Heart left ventricle (tissue), 16 donors: Measurements from ENCODE around the gene ECHS1. TPM values are rescaled to one million over a fixed set of nuclear protein-coding genes. Genes with fewer than 3 reads are reported as not detected.
"Not testable (repeated sequence)": the region's sequence is repeated elsewhere in the genome, so short reads cannot be mapped to it uniquely, and the experiment has no call there.

Source experiments
- ATAC-seq, 4 donors: fragments of 200-7000 bp; cut with Tn5 transposase; one replicate each; pipeline ENCODE4 v1.9.1; 2020 to 2022; ENCODE audit warnings: moderate library complexity in 4 of 4, mild to moderate bottlenecking in 3 of 4, moderate number of reproducible peaks in 1 of 4
- DNase-seq, 5 donors: peaks; one replicate each; pipeline ENCODE4 v3.0.0-alpha.2; 2020
- H3K27ac ChIP-seq, 12 donors: fragments of 200-600 bp; sonication (generic) in 4 of 12; one replicate each; pipeline versions ENCODE4 v1.5.0 to v1.8.0; 2016 to 2022; ENCODE audit warnings: mild to moderate bottlenecking in 2 of 12
- H3K27me3 ChIP-seq, 9 donors: fragments of 200-600 bp; sonication (generic) in 2 of 9; one replicate each; pipeline versions ENCODE4 v1.5.1 to v1.8.0; 2016 to 2022; ENCODE audit warnings: mild to moderate bottlenecking in 3 of 9
- H3K36me3 ChIP-seq, 9 donors: fragments of 200-600 bp; sonication (generic) in 2 of 9; one replicate each; pipeline versions ENCODE4 v1.5.0 to v1.8.0; 2018 to 2022; ENCODE audit warnings: mild to moderate bottlenecking in 2 of 9
- H3K4me1 ChIP-seq, 12 donors: fragments of 200-600 bp; sonication (generic) in 4 of 12; one replicate each; pipeline versions ENCODE4 v1.5.0 to v1.8.0; 2016 to 2022; ENCODE audit warnings: mild to moderate bottlenecking in 3 of 12
- H3K4me3 ChIP-seq, 12 donors: fragments of 200-600 bp; sonication (generic) in 4 of 12; one replicate each; pipeline versions ENCODE4 v1.5.0 to v1.8.0; 2017 to 2022; ENCODE audit warnings: mild to moderate bottlenecking in 9 of 12, moderate library complexity in 4 of 12
- H3K9me3 ChIP-seq, 12 donors: fragments of 200-600 bp; sonication (generic) in 4 of 12; one replicate each; pipeline versions ENCODE4 v1.5.0 to v1.8.0; 2016 to 2022; ENCODE audit warnings: mild to moderate bottlenecking in 1 of 12
- CTCF ChIP-seq, 12 donors: fragments of 200-600 bp; sonication (generic) in 4 of 12; IDR thresholded peaks; one replicate each; pipeline versions ENCODE4 v1.5.0 to v1.8.0; 2018 to 2022; ENCODE audit warnings: antibody characterized with exemption in 12 of 12, mild to moderate bottlenecking in 5 of 12
- POLR2A ChIP-seq, 2 donors: fragments of 450-650 bp; IDR thresholded peaks; one replicate each; pipeline ENCODE4 v1.6.1; 2017; ENCODE audit warnings: antibody characterized with exemption in 2 of 2, mild to moderate bottlenecking in 2 of 2, moderate library complexity in 2 of 2
- WGBS, 4 donors: extraction: QIAGEN DNeasy Blood & Tissue Kit in 2 of 4; methylation state at CpG; one replicate each; pipeline versions ENCODE4 v1.1.5 to v1.1.7; 2013 to 2018; 5-methylcytosine and 5-hydroxymethylcytosine counted together
- intact Hi-C, 10 donors: fragments of 100-400 bp; cut with DNase I; formaldehyde crosslinking; loops; one replicate each; pipeline versions ENCODE4 v1.11.1 to v1.14.2; 2022
- polyA plus RNA-seq, 2 donors: library from polyadenylated mRNA; stranded (reverse); fragments of 200-250 nt; gene quantifications; one replicate each; pipeline ENCODE4 v1.2.3, GENCODE V29; 2013
- total RNA-seq, 9 donors: library from RNA; depleted of rRNA in 2 of 9; stranded (reverse); fragments of >200 nt in 2 of 9; fragmentation: NEBNext Ultra II Directional in 3 of 9; extraction: Animal tissue kit (Norgen Biotek cat#: 25700) in 3 of 9; gene quantifications; one replicate each; pipeline versions ENCODE4 v1.1.0 to v1.2.4, GENCODE V29; 2016 to 2023
- donor health status: ischemic (EF 13 %, LVEDD 7.1; RV severe dilation, severe dysfunction).
- donor health status: healthy with polysubstance abuse.
- donor health status: DM: no; HTN: yes; CAD: no.
- donor health status: DM: no; HTN: no; CAD: no.
- donor health status: ischemic (EF 25% LVEDD 6.9; RV normal size, moderate dysfunction).
- donor health status: ischemic (EF 25% LVEDD 5.7; RV mildly dilated, moderate dysfunction).
- donor health status: healthy.
- donor health status: DM: yes; HTN: yes; CAD: no.
- donor health status: ischemic (EF 35%, LVEDD 5.7; RV mildly dilated, moderate dysfunction).
- donor health status: nonischemic (EF 11% LVEDD 7.7; RV severe dilation, severe dysfunction).
- donor health status: DM: yes; HTN: yes; CAD: no.
- donor health status: PGD.
- donor health status: ischemic (EF 29% LVEDD 5.4; RV normal size, mild dysfunction).
- donor health status: nonischemic (EF 23%, LVEDD 6.1; RV moderate dilation, normal function).

The ECHS1 gene
- total and polyA plus RNA-seq, 11 donors = 132 to 303 (median 201) TPM

GRCh38 chr10:133325440-133326222, 47.5 kb downstream of the ECHS1 start:
- DNase-seq (peak in 1 of 5 donors; percentile 26), ATAC-seq (peak in 1 of 4 donors; percentile 21)
- Histone ChIP-seq H3K4me3 (peak overlapping the region; percentile 9 to 52 (median 41)), H3K4me1 (peaks cover 0 to 29% (median 14%) of the 10 kb centered on the region in 12 donors), H3K27ac (no peak overlapping the region), H3K36me3 (no peaks in the 10 kb centered on the region), H3K27me3 (peaks cover 42 to 55% (median 50%) of the 10 kb centered on the region in 9 donors), H3K9me3 (peaks cover 0 to 4% (median 0%) of the 10 kb centered on the region in 12 donors)
- 1 to 2% (median 2%) methylated on average over 25 to 91 of the region's 91 CpGs for WGBS, 4 donors
- intact Hi-C loops = loop anchor here in 8 of 10 donors (5.0 to 10.0 kb wide), 4 partner anchors 192 to 282 kb away; partner anchors contain the start of gene CYP2E1 (in 1 of the 8)
- no peak for TF ChIP-seq POLR2A (IDR thresholded peaks at IDR 0.05)
- TF ChIP-seq CTCF (IDR thresholded peaks at IDR 0.05) = no peak

- peak in 1 of 4 donors; percentile 2 for ATAC-seq
- H3K9me3 ChIP-seq = peaks cover 0 to 4% (median 0%) of the 10 kb centered on the region in 12 donors
- H3K27me3 ChIP-seq = peaks cover 42 to 54% (median 50%) of the 10 kb centered on the region in 9 donors
- peaks cover 0 to 26% (median 13%) of the 10 kb centered on the region in 12 donors for H3K4me1 ChIP-seq
- intact Hi-C loops = loop anchor here in 8 of 10 donors (5.0 to 10.0 kb wide), 4 partner anchors 192 to 282 kb away; partner anchors contain the start of gene CYP2E1 (in 1 of the 8)
- TF ChIP-seq POLR2A (IDR thresholded peaks at IDR 0.05) (no peak), CTCF (IDR thresholded peaks at IDR 0.05) (no peak)
- peak overlapping the region in 7 of 12 donors; percentile 31 to 52 (median 41) for H3K4me3 ChIP-seq
- H3K36me3 ChIP-seq = no peaks in the 10 kb centered on the region
- no peak overlapping the region for H3K27ac ChIP-seq
- 21 to 28% (median 25%) methylated on average over 8 to 20 of the region's 20 CpGs for WGBS, 4 donors
- peak in 1 of 5 donors; percentile 18 for DNase-seq
Observed at GRCh38 chr10:133324857-133325260, 48.3 kb downstream of the ECHS1 start.

- Histone ChIP-seq H3K27me3 (peaks cover 40 to 53% (median 47%) of the 10 kb centered on the region in 9 donors), H3K36me3 (no peaks in the 10 kb centered on the region), H3K4me3 (peak overlapping the region in 2 of 12 donors; percentile 25), H3K9me3 (peaks cover 0 to 4% (median 0%) of the 10 kb centered on the region in 12 donors), H3K4me1 (peaks cover 0 to 22% (median 12%) of the 10 kb centered on the region in 12 donors), H3K27ac (no peak overlapping the region)
- peak in 3 of 5 donors; percentile 51 to 71 (median 53) for DNase-seq
- TF ChIP-seq POLR2A (IDR thresholded peaks at IDR 0.05) (no peak), CTCF (IDR thresholded peaks at IDR 0.05) (no peak)
- intact Hi-C loops = loop anchor here in 1 of 10 donors (10.0 kb wide), 1 partner anchor 201 kb away; the partner anchor contains the start of gene CYP2E1
- 7 to 22% (median 9%) methylated on average over 2 to 13 of the region's 13 CpGs for WGBS, 4 donors
- peak; percentile 18 to 82 (median 75) for ATAC-seq
Observed at GRCh38 chr10:133324198-133324792, 48.9 kb downstream of the ECHS1 start.

- intact Hi-C loops = loop anchor here in 1 of 10 donors (10.0 kb wide), 1 partner anchor 203 kb away; the partner anchor contains the start of gene CYP2E1
- Histone ChIP-seq H3K4me1 (peaks cover 0 to 28% (median 14%) of the 10 kb centered on the region in 12 donors), H3K27me3 (peaks cover 19 to 41% (median 31%) of the 10 kb centered on the region in 9 donors)
- H3K27ac ChIP-seq, H3K4me3 ChIP-seq, ATAC-seq, DNase-seq, H3K9me3 ChIP-seq, H3K36me3 ChIP-seq: not testable (repeated sequence)
- 77 to 80% (median 78%) methylated on average over 12 to 13 of the region's 14 CpGs for WGBS, 4 donors
Observed at GRCh38 chr10:133322064-133322709, 51.0 kb downstream of the ECHS1 start.

- not testable (repeated sequence) for ATAC-seq, H3K27ac ChIP-seq, DNase-seq, H3K9me3 ChIP-seq, H3K36me3 ChIP-seq, H3K4me3 ChIP-seq
- Histone ChIP-seq H3K4me1 (peaks cover 0 to 25% (median 11%) of the 10 kb centered on the region in 12 donors), H3K27me3 (peaks cover 7 to 28% (median 20%) of the 10 kb centered on the region in 9 donors)
- intact Hi-C loops = loop anchor here in 1 of 10 donors (10.0 kb wide), 1 partner anchor 204 kb away; the partner anchor contains the start of gene CYP2E1
- 88 to 95% (median 93%) methylated on average over 6 of the region's 6 CpGs for WGBS, 4 donors
Observed at GRCh38 chr10:133320852-133321422, 52.2 kb downstream of the ECHS1 start.
